Breast epithelium (tissue), 3 donors: ENCODE results near the gene SLC25A6.

ENCODE experiments used
- CTCF ChIP-seq, 3 donors: fragments of 450-650 bp; IDR thresholded peaks; one replicate each; pipeline ENCODE4 v1.5.1; 2016 to 2017; ENCODE audit warnings: antibody characterized with exemption in 3 of 3, mild to moderate bottlenecking in 3 of 3, moderate library complexity in 3 of 3
- POLR2A ChIP-seq: fragments of 450-650 bp; IDR thresholded peaks from one replicate; pipeline ENCODE4 v1.6.1; 2016; ENCODE audit warnings: antibody characterized with exemption, mild to moderate bottlenecking, moderate library complexity
- POLR2AphosphoS5 ChIP-seq, 3 donors: sonication (generic); formaldehyde crosslinking; IDR thresholded peaks; one replicate each; pipeline ENCODE4 v1.6.1; 2017; ENCODE audit warnings: antibody characterized with exemption in 3 of 3

GRCh38 chrX:1359477-1359873, 32.4 kb downstream of the SLC25A6 start:
- TF ChIP-seq POLR2AphosphoS5 (IDR thresholded peaks at IDR 0.05): no peak
- TF ChIP-seq CTCF (IDR thresholded peaks at IDR 0.05): no peak
- TF ChIP-seq POLR2A: no peak
